HepG2 (cell line): ENCODE results near the gene PPARA. TPM values are rescaled to one million over a fixed set of nuclear protein-coding genes. Genes with fewer than 3 reads are reported as not detected.

Experiments used
- ARNT ChIP-seq: fragments of 450-650 bp; IDR thresholded peaks from 2 replicates; pipeline ENCODE4 v1.6.1; 2017
- JUND ChIP-seq: sonication (generic); formaldehyde crosslinking; IDR thresholded peaks from 2 replicates; pipeline ENCODE4 v1.8.0; 2022; ENCODE audit warnings: mild to moderate bottlenecking, missing genetic modification reagents
- KLF6 ChIP-seq: IDR thresholded peaks from 2 replicates; pipeline ENCODE4 v1.8.0; 2016; ENCODE audit warnings: missing biosample characterization, missing genetic modification reagents
- MEF2D ChIP-seq: sonication (generic); formaldehyde crosslinking; IDR thresholded peaks from 2 replicates; pipeline ENCODE4 v1.5.1; 2020; ENCODE audit warnings: mild to moderate bottlenecking, missing genetic modification reagents
- RNF219 ChIP-seq: sonication (generic); formaldehyde crosslinking; IDR thresholded peaks from 2 replicates; pipeline ENCODE4 v1.5.0; 2020; ENCODE audit warnings: mild to moderate bottlenecking, missing genetic modification reagents
- THRA ChIP-seq: sonication (generic); formaldehyde crosslinking; IDR thresholded peaks from 2 replicates; pipeline ENCODE4 v1.4.0; 2020; ENCODE audit warnings: missing genetic modification reagents, borderline replicate concordance
- ZFP41 ChIP-seq: sonication (generic); formaldehyde crosslinking; IDR thresholded peaks from 2 replicates; pipeline ENCODE4 v1.4.0; 2020; ENCODE audit warnings: mild to moderate bottlenecking, missing genetic modification reagents, borderline replicate concordance
- ZNF331 ChIP-seq: sonication (generic); formaldehyde crosslinking; IDR thresholded peaks from 2 replicates; pipeline ENCODE4 v1.4.0; 2020; ENCODE audit warnings: missing genetic modification reagents
- ZNF639 ChIP-seq: conservative IDR thresholded peaks from 2 replicates; pipeline ENCODE4 v1.6.1; 2018; ENCODE audit warnings: missing genetic modification reagents
- ZNF766 ChIP-seq: sonication (generic); formaldehyde crosslinking; IDR thresholded peaks from 2 replicates; pipeline ENCODE4 v1.5.0; 2020; ENCODE audit warnings: missing genetic modification reagents, borderline replicate concordance
- polyA plus RNA-seq, 8 experiments: library from polyadenylated mRNA; depleted of rRNA in 3 of 8; stranded (reverse) in 7 of 8; unstranded in 1 of 8; fragments of >200 nt; fragmentation: Illumina TruSeq in 4 of 8; extraction: Trizol in 4 of 8; gene quantifications; 2 replicates each; pipeline versions ENCODE4 v1.2.1 to v1.2.3, GENCODE V29; 2011 to 2016; ENCODE audit warnings: low read depth in 4 of 8, missing spikeins in 1 of 8, mixed read lengths in 1 of 8; ENCODE audit not compliant: insufficient read depth in 1 of 8
- total RNA-seq, 5 experiments: library from RNA; depleted of rRNA; stranded (reverse); fragments of >200 nt; fragmentation: Illumina TruSeq; extraction: Trizol; gene quantifications; 2 replicates each; pipeline ENCODE4 v1.2.3, GENCODE V29; 2016; ENCODE audit warnings: low read depth in 1 of 5

PPARA gene
- total and polyA plus RNA-seq, 2 of the 13 experiments (the other 11 are each of a cell fraction or from before 2014, with no cell fraction given): 18.2 to 24.7 TPM

GRCh38 chr22:46110215-46110614 lies 40.1 kb upstream of the PPARA start (continued):
- TF ChIP-seq THRA (CRISPR knock-in tag) (no peak), ZNF639 (CRISPR knock-in tag) (no peak), RNF219 (CRISPR knock-in tag) (no peak), ZFP41 (no peak), ZNF766 (no peak), ARNT (no peak), MEF2D (CRISPR knock-in tag) (no peak), JUND (CRISPR knock-in tag) (no peak), ZNF331 (CRISPR knock-in tag) (no peak), KLF6 (CRISPR knock-in tag) (no peak)
